Endothelial cell of umbilical vein (primary cell): Measurements from ENCODE around the gene TMEFF2.

Source experiments
- EZH2 ChIP-seq: IDR thresholded peaks from 2 replicates; pipeline ENCODE4 v1.6.1; 2012; ENCODE audit warnings: borderline replicate concordance, low read depth, mild to moderate bottlenecking, moderate library complexity, low read length, inconsistent platforms; ENCODE audit not compliant: severe bottlenecking
- FOS ChIP-seq: IDR thresholded peaks from 2 replicates; pipeline ENCODE4 v1.6.1; 2011; ENCODE audit warnings: mild to moderate bottlenecking, low read length, moderate library complexity, borderline replicate concordance; ENCODE audit not compliant: insufficient read depth
- GATA2 ChIP-seq: IDR thresholded peaks from 2 replicates; pipeline ENCODE4 v1.7.0; 2011; ENCODE audit warnings: low read depth, mild to moderate bottlenecking, moderate library complexity, mixed read lengths, low read length; ENCODE audit not compliant: insufficient read length, insufficient read depth
- JUN ChIP-seq: IDR thresholded peaks from 2 replicates; pipeline ENCODE4 v1.6.1; 2011; ENCODE audit warnings: borderline replicate concordance, low read depth; ENCODE audit not compliant: insufficient read length, insufficient read depth
- MAX ChIP-seq: IDR thresholded peaks from 2 replicates; pipeline ENCODE4 v1.6.1; 2011; ENCODE audit not compliant: insufficient read depth, insufficient read length
- MYC ChIP-seq: IDR thresholded peaks from one replicate; pipeline ENCODE4 v1.6.1; 2011; ENCODE audit warnings: mild to moderate bottlenecking, low read depth, low read length
- POLR2A ChIP-seq: IDR thresholded peaks from 2 replicates; pipeline ENCODE4 v1.6.1; 2012; ENCODE audit warnings: low read depth, mild to moderate bottlenecking, control low read depth, low read length
- POLR2AphosphoS5 ChIP-seq: IDR thresholded peaks from 2 replicates; pipeline ENCODE4 v1.6.1; 2012; ENCODE audit warnings: low read depth, mild to moderate bottlenecking, control low read depth, low read length, moderate library complexity; ENCODE audit not compliant: insufficient read depth
- TF ChIP-seq, protein P1 (sequence below), 2 donors: IDR thresholded peaks; 1 replicate in 1 of 2; 2 replicates in 1 of 2; pipeline ENCODE4 v1.5.1; 2011; ENCODE audit warnings: low read length in 2 of 2, mild to moderate bottlenecking in 2 of 2, moderate library complexity in 2 of 2, control low read depth in 1 of 2, inconsistent platforms in 1 of 2, low read depth in 1 of 2; ENCODE audit not compliant: insufficient read depth in 1 of 2; ENCODE audit errors: extremely low read depth in 1 of 2

- TF ChIP-seq, protein P1, sequence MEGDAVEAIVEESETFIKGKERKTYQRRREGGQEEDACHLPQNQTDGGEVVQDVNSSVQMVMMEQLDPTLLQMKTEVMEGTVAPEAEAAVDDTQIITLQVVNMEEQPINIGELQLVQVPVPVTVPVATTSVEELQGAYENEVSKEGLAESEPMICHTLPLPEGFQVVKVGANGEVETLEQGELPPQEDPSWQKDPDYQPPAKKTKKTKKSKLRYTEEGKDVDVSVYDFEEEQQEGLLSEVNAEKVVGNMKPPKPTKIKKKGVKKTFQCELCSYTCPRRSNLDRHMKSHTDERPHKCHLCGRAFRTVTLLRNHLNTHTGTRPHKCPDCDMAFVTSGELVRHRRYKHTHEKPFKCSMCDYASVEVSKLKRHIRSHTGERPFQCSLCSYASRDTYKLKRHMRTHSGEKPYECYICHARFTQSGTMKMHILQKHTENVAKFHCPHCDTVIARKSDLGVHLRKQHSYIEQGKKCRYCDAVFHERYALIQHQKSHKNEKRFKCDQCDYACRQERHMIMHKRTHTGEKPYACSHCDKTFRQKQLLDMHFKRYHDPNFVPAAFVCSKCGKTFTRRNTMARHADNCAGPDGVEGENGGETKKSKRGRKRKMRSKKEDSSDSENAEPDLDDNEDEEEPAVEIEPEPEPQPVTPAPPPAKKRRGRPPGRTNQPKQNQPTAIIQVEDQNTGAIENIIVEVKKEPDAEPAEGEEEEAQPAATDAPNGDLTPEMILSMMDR (IDR thresholded peaks at IDR 0.05; ENCODE audit: extremely low read depth in 1 of 2, insufficient read depth in 1 of 2, low read depth in 1 of 2, low read length in 2 of 2) = no peak
- no peak for TF ChIP-seq POLR2AphosphoS5
- no peak for TF ChIP-seq POLR2A
- TF ChIP-seq JUN = no peak
- no peak for TF ChIP-seq EZH2
- no peak for TF ChIP-seq FOS
- no peak for TF ChIP-seq GATA2
- TF ChIP-seq MAX = no peak
- no peak for TF ChIP-seq MYC
Observed at GRCh38 chr2:192011196-192011595, 183.5 kb downstream of the TMEFF2 start.
